SKM-1 (cell line): ENCODE data around the gene CSRNP3.

Experiments
- DNase-seq: peaks from one replicate; lab custom pipeline; 2025; ENCODE audit not compliant: unreplicated experiment; lab: John Stamatoyannopoulos, UW

CSRNP3 gene

DNA sequence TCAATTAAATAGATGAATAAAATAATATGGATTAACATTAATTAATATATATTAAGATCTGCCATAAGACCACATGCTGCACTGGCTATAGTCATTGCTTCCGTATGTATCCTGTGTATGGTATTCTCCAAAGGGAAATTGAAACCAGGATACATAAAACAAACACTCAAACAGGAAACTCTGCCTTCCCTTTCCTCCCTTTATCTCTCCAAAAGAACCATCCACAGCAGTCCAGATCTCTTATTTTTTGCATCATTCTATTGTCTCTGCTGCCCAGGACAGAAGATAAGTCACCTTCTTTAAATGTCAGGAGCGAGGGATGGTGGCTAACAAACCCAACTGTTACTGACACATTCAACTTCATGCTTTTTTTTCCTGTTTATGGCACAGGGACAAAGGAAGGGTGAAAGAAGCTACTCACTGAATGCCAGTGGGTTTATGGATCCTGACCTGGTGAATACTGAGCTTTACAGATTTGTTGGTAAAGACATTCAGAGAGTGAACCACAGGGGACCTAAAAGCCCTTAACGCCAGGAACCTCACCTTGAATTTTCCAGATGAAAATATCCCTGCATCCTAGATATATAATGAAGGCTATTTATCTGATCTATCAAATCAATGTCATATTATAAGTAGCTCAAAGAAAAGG, 67.5 kb downstream of the CSRNP3 start:
- DNase-seq, result no peak

DNA sequence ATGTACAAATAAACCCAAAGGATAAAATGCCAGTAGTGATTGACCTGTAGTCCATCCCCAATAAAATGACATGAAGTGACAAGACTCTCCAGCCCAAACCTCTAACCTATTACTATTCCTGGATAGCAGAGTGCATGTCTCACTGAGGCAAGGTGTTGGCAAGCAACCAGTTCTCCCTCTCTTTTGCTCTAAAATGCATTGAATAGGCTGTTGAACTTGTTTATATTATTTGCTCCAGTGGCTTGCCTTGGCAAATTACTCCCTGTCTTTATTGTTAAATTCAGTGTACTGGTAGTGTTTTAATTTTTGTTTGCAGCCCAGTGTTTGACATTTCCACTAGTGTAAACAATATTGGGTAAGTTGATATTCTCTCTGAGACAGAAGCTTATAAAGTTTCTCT, 70.5 kb downstream of the CSRNP3 start:
- DNase-seq, result no peak

DNA sequence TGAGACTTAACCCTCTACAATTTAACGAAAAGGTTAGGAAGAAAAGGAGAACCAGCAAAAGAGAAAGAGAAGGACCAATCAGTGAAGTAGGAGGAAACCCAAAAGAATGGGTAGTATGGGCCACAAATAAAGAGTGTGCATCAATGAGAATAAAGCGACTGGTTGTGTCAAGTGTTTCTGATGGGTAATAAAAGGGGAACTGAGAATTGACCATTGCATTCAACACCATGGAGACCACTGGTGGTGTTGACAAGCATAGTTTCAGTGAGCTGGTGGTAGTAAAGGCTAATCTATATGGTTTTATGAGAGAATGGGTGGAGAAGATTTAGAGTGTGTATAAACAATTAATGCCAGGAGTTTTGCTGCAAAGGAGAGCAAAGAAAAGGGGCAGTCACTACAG, 75.4 kb downstream of the CSRNP3 start:
- DNase-seq, result no peak

- DNase-seq, result no peak
Observed at GRCh38 chr2:165547900-165548299, 78.4 kb downstream of the CSRNP3 start.

- no peak for DNase-seq
Observed at GRCh38 chr2:165549619-165550018, 80.1 kb downstream of the CSRNP3 start.

GRCh38 chr2:165558832-165559231, 89.3 kb downstream of the CSRNP3 start:
- no peak for DNase-seq

- no peak for DNase-seq
Observed at GRCh38 chr2:165560377-165560988, 91.0 kb downstream of the CSRNP3 start.

DNA sequence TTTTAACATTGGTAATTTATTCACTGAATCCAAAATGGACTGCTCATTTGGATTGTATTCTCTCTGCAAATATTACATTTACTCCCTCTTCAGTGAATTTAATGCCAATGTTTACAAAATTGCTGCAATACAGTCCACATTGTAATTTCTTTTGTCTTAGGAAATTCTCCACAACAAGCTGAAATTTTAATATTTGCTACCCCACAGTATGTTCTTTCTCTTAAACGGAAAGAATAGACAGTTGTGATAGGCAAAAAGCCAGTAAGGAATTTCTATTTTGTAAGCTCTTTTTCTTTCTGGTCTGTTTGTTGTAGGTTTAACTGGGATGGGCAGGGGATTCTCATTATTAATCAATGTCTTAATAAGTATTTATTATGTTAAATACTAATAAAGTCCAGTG, 92.0 kb downstream of the CSRNP3 start:
- DNase-seq, result no peak

DNA sequence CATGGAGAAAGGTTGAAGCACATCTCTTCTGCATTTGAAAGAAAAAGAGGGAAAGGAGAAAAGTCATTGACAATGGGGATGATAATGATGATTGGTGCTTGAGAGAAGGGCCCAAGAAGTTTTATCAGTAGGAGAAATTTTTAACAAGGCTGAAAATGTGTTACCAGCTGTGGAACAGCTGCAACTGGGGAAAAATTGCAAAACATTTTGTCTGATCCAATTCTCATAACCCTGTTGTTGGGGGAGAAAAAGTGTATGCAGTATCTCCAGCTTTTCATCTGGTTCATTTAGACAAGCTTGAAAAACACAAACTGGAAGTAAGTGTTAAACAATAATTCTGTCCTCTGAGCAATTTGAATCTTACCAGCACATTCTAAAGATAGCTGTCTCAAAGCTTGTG, 92.7 kb downstream of the CSRNP3 start:
- no peak for DNase-seq

GRCh38 chr2:165563468-165564225, 94.1 kb downstream of the CSRNP3 start:
- DNase-seq, result no peak

DNA sequence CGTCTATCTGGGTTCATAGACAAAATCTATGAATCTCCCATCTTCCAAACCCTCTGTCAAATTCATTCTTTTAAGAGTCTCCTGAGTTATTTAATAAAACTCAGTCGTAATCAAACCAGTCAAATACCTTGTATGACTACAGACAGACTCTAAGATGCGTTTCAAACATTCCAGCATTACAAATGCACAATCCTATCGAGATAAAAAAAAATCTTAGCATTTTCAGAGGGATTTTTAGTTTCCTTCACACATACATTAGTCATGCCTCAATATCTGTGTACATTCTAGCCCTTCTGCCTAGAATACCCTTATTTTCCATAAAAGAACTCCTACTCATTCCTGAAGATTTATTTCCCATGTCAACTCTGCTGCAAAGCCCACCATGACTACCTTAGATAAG, 96.5 kb downstream of the CSRNP3 start:
- DNase-seq, result no peak

- DNase-seq, result no peak
Observed at GRCh38 chr2:165567273-165567672, 97.8 kb downstream of the CSRNP3 start.

DNA sequence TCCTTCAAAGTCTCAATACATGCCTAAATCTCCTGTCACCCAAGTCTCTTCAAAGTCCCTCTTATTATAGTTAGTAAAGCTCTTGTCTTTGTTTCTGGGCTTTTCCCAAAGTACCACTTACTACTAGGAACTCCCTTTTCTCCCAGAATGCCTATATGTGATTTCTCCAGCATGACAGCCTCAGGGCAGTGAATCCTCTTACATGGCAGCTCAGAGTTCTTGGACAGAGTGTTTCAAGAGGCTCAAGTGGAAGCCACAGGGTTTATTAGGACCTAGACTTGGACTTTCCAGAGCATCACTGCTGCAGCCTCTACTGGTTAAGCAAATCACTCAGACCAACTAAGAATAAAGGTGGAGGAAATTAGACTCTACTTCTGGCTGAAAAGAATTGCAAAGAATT, 98.9 kb downstream of the CSRNP3 start:
- DNase-seq, result no peak

GRCh38 chr2:165571477-165571876, 102.0 kb downstream of the CSRNP3 start:
- DNase-seq, result no peak

- no peak for DNase-seq
Observed at GRCh38 chr2:165572151-165572550, 102.7 kb downstream of the CSRNP3 start.

DNA sequence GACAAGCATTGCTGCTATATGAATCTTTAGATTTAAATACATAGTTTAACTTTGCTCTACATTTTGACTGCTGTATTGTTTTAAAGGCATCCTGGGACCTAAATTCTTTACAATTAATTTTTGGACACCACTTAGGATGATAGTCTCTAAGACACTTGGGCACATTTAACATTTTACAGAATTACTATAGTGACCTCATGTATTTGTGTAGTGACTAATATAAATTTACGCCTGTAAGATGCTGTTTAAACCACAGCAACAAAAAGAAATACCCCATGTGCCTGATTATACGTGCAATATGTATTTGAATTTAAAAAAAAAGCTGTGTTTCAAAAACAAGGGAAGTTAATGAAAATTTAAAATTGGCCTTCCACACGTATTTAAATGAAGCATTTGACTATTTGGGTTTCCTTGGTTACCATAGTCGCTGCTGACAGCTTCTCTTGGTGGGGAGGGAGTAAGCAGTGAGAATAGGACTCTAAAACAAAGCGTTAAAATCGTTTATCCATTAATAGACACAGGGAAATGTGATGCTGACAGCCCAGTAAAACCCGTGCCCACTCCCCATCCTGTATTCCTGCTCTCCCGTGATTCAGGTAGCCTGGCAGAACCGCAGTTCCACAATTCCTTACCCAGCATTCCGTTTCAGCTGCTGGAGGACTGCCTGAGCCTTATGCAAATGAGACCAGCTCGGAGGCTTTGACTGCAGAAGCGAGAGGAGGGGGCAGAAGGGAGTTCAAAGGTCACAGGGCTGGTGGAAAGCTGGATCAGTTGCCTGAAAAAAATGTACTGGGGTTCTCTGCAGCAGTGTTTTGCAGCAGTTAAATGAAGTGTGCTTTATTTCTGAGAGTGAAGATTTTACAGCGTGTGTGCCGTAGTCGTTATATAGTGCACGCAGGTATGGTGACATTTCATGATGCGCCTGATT, 104.3 kb downstream of the CSRNP3 start:
- DNase-seq, result no peak

GRCh38 chr2:165575044-165575615, 105.6 kb downstream of the CSRNP3 start:
- DNase-seq, result no peak

DNA sequence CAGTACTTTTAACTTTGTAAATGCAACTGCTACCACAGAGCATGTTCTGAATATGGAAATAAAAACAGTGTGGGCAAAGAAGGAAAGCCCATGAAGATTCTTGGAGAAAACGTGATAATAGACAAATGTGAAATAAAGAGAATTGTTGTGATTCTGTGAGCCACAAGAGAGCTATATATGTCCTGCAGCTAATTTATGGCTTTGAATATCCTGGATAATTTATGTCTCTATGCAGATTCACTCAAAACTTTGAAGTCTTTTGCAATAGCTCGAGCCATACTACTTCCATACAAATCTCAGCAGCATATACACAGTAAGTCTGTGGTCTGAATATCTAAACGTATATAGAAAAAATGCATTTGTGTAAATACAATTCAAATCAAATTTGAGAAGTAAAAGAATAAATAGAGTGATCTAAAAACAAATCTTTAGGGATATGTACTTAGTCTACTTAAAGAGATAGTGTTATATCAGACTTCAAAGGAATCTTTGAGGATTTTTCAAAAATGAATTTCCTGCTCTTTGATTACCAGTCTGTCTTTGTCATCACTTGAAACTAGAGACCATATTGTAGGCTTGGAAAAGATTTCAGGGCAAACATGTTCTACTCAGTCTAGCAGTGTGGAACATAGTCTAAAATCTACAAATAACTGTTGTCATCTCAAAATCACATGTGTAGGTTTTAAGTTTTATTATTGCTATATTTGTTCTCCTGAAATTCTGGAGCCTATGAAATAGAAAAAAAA, 107.1 kb downstream of the CSRNP3 start:
- no peak for DNase-seq

GRCh38 chr2:165582409-165582808, 112.9 kb downstream of the CSRNP3 start:
- DNase-seq, result no peak

DNA sequence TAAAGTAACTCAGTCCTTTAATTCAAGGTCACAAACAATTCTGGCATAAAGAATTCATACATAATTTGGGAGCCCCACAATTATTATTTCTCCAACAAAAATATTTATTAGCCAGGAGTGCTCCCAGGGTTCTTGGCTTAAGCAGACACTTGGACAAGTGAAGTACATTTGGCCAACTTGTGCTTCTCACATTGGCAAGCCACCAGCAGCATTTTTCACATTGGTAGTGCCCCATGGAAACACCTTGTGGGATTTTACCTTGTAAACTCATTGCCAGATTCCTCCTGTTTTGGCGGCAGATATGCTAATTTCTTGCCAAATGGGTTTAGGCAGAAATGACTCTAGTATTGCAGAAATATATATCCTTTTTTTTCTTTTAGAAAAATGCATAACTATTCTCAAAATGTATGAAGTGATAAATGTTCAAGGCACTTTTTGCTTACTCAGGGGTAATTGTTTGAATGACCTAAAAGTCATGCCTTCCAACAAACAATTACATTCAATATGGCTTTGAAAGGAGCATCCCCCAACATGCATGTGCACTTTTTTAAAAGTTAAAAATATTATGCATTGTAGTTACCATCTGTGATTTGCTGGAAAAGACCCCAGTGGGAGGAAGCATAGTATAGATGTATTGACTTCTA, 113.5 kb downstream of the CSRNP3 start:
- DNase-seq, result no peak
